Brain pericyte (primary cell): ENCODE data around the gene PLCD4.

Experiments
- DNase-seq: peaks from one replicate; pipeline ENCODE4 v3.0.0-alpha.2; 2012; ENCODE audit warnings: low read depth, low spot score

Gene PLCD4

GRCh38 chr2:218607436-218608115, at the start of gene PLCD4:
PLCD4 (plus strand) TSS chr2:218607899; CDS start chr2:218615740, 7,841 bp downstream.
- peak; percentile 58 for DNase-seq

GRCh38 chr2:218557941-218558340, 49.8 kb upstream of the PLCD4 start:
- no peak for DNase-seq

GRCh38 chr2:218558986-218559385, 48.7 kb upstream of the PLCD4 start:
- no peak for DNase-seq

- DNase-seq = no peak
Measured at GRCh38 chr2:218564056-218564455, 43.6 kb upstream of the PLCD4 start.

GRCh38 chr2:218566296-218566695, 41.4 kb upstream of the PLCD4 start:
- no peak for DNase-seq

GRCh38 chr2:218567797-218568189, 39.9 kb upstream of the PLCD4 start:
- no peak for DNase-seq

- DNase-seq = peak; percentile 95
Measured at GRCh38 chr2:218568190-218569037, 39.3 kb upstream of the PLCD4 start, which contains the start of the genes CNOT9 and USP37. CNOT9 (plus strand) TSS chr2:218568839; CDS start chr2:218568955, 116 bp downstream. USP37 (minus strand) TSS chr2:218568351; CDS start chr2:218558653, 9,698 bp downstream.

GRCh38 chr2:218569038-218569431, 38.7 kb upstream of the PLCD4 start:
- DNase-seq = no peak

GRCh38 chr2:218569661-218570500, 37.8 kb upstream of the PLCD4 start:
- no peak for DNase-seq

GRCh38 chr2:218570850-218571249, 36.8 kb upstream of the PLCD4 start:
- no peak for DNase-seq

- no peak for DNase-seq
Measured at GRCh38 chr2:218576854-218577253, 30.8 kb upstream of the PLCD4 start.

GRCh38 chr2:218577482-218578220, 30.0 kb upstream of the PLCD4 start:
- DNase-seq = no peak

GRCh38 chr2:218578272-218578877, 29.3 kb upstream of the PLCD4 start:
- DNase-seq = no peak

- no peak for DNase-seq
Measured at GRCh38 chr2:218582076-218582475, 25.6 kb upstream of the PLCD4 start.

GRCh38 chr2:218583983-218584850, 23.5 kb upstream of the PLCD4 start:
- no peak for DNase-seq

GRCh38 chr2:218585541-218585940, 22.2 kb upstream of the PLCD4 start:
- no peak for DNase-seq

GRCh38 chr2:218605432-218605831, 2.3 kb upstream of the PLCD4 start:
- DNase-seq = peak; percentile 47

GRCh38 chr2:218615868-218616315, 8.2 kb downstream of the PLCD4 start:
- DNase-seq = no peak

- no peak for DNase-seq
Measured at GRCh38 chr2:218618102-218618860, 10.6 kb downstream of the PLCD4 start.
